Kidney tubule cell (primary cell): ENCODE measurements around the gene LMTK2.
A peak's percentile ranks its signal among the peaks of the same experiment; 100 is the strongest.
"Not testable (repeated sequence)": the region's sequence is repeated elsewhere in the genome, so short reads cannot be mapped to it uniquely, and the experiment has no call there.

Experiments used
- DNase-seq: peaks from one replicate; pipeline ENCODE4 v3.0.0-alpha.2; 2018; ENCODE audit warnings: low spot score

The LMTK2 gene

GRCh38 chr7:98105942-98106544 is 619 bp upstream of the LMTK2 start:
- peak; percentile 88 for DNase-seq

- DNase-seq = peak; percentile 23
These were observed 655 bp downstream of the LMTK2 start for GRCh38 chr7:98107313-98107721.

- DNase-seq = peak; percentile 69
These were observed 3.8 kb downstream of the LMTK2 start for GRCh38 chr7:98110249-98111022.

- DNase-seq = no peak
These were observed 5.4 kb downstream of the LMTK2 start for GRCh38 chr7:98112077-98112476.

GRCh38 chr7:98115746-98116525 is 9.3 kb downstream of the LMTK2 start:
- peak; percentile 46 for DNase-seq

GRCh38 chr7:98116656-98117461 is 10.2 kb downstream of the LMTK2 start:
- peak; percentile 81 for DNase-seq

- peak; percentile 86 for DNase-seq
These were observed 12.7 kb downstream of the LMTK2 start for GRCh38 chr7:98119256-98119918.

- DNase-seq = no peak
These were observed 13.9 kb downstream of the LMTK2 start for GRCh38 chr7:98120559-98120958.

GRCh38 chr7:98121388-98121787 is 14.7 kb downstream of the LMTK2 start:
- DNase-seq = not testable (repeated sequence)

- no peak for DNase-seq
These were observed 16.7 kb downstream of the LMTK2 start for GRCh38 chr7:98123365-98123696.

GRCh38 chr7:98125759-98126158 is 19.1 kb downstream of the LMTK2 start:
- no peak for DNase-seq

- peak; percentile 74 for DNase-seq
These were observed 19.9 kb downstream of the LMTK2 start for GRCh38 chr7:98126311-98127142.

- no peak for DNase-seq
These were observed 21.7 kb downstream of the LMTK2 start for GRCh38 chr7:98128346-98128745.

- DNase-seq = no peak
These were observed 24.3 kb downstream of the LMTK2 start for GRCh38 chr7:98130959-98131358.

- DNase-seq = peak; percentile 70
These were observed 26.5 kb downstream of the LMTK2 start for GRCh38 chr7:98133181-98133580.

GRCh38 chr7:98133621-98134303 is 27.1 kb downstream of the LMTK2 start:
- DNase-seq = peak; percentile 93

- peak; percentile 13 for DNase-seq
These were observed 28.0 kb downstream of the LMTK2 start for GRCh38 chr7:98134420-98135228.

- DNase-seq = no peak
These were observed 29.3 kb downstream of the LMTK2 start for GRCh38 chr7:98135984-98136383.

- no peak for DNase-seq
These were observed 29.8 kb downstream of the LMTK2 start for GRCh38 chr7:98136423-98136822.
